H1 (cell line): ENCODE measurements around the gene TGFA. TPM values are rescaled to one million over a fixed set of nuclear protein-coding genes. Genes with fewer than 3 reads are reported as not detected.

Source experiments
- CHD1 ChIP-seq: IDR thresholded peaks from 2 replicates; pipeline ENCODE4 v1.6.1; 2012; ENCODE audit warnings: low read depth, low read length, improper control_type of control experiment
- CHD2 ChIP-seq: IDR thresholded peaks from 2 replicates; pipeline ENCODE4 v1.6.1; 2012; ENCODE audit warnings: low read length, improper control_type of control experiment
- EZH2 ChIP-seq: fragments of 200-600 bp; sonication (generic); IDR thresholded peaks from 2 replicates; pipeline ENCODE4 v1.7.1; 2012; ENCODE audit warnings: low read depth, mild to moderate bottlenecking, moderate library complexity, low read length, inconsistent platforms; ENCODE audit not compliant: severe bottlenecking
- polyA plus RNA-seq, 7 experiments: library from polyadenylated mRNA; depleted of rRNA in 3 of 7; stranded (reverse) in 5 of 7; unstranded in 2 of 7; fragments of >200 nt in 5 of 7; fragments of 200-250 nt in 2 of 7; gene quantifications; 1 replicate in 5 of 7; 2 replicates in 1 of 7; 4 replicates in 1 of 7; pipeline versions ENCODE4 v1.2.1 to v1.2.3, GENCODE V29; 2011 to 2013; ENCODE audit warnings: missing spikeins in 2 of 7, mixed read lengths in 2 of 7
- total RNA-seq: library from RNA; stranded (reverse); fragmentation: NEBNext Ultra II Directional; extraction: Animal tissue kit (Norgen Biotek cat#: 25700); gene quantifications from 2 replicates; pipeline ENCODE4 v1.2.1, GENCODE V29; 2021

Gene TGFA
- total and polyA plus RNA-seq, 2 of the 8 experiments (the other 6 are each of a cell fraction or from before 2014, with no cell fraction given), result 1.8 to 3.7 TPM

GRCh38 chr2:70569559-70569958 is 15.9 kb upstream of the TGFA start (continued):
- TF ChIP-seq EZH2, result no peak
- TF ChIP-seq CHD1, result no peak
- TF ChIP-seq CHD2, result no peak
